Cardiac fibroblast (primary cell): Measurements from ENCODE around the gene FGF12.

Experiments used
- DNase-seq, 2 donors: peaks; one replicate each; pipeline versions ENCODE4 v3.0.0 to v3.0.0-alpha.2; 2010; ENCODE audit warnings: low read depth in 2 of 2
- H3K4me3 ChIP-seq, 2 donors: replicated peaks in 1 of 2; 1 replicate in 1 of 2; 2 replicates in 1 of 2; pipeline ENCODE4 v1.5.1; 2011; ENCODE audit warnings: low read depth in 2 of 2, low read length in 2 of 2, mild to moderate bottlenecking in 2 of 2, moderate library complexity in 1 of 2
- CTCF ChIP-seq: IDR thresholded peaks from one replicate; pipeline ENCODE4 v1.5.1; 2011; ENCODE audit warnings: low read depth, mild to moderate bottlenecking, low read length, inconsistent platforms

FGF12 gene

GRCh38 chr3:192326656-192327055 lies 400.7 kb downstream of the FGF12 start:
- no peak overlapping the region for H3K4me3 ChIP-seq
- no peak for TF ChIP-seq CTCF
- DNase-seq: no peak

- no peak for TF ChIP-seq CTCF
- no peak for DNase-seq
- no peak overlapping the region for H3K4me3 ChIP-seq
Observed at GRCh38 chr3:192317564-192317963, 409.8 kb downstream of the FGF12 start.

- H3K4me3 ChIP-seq: no peak overlapping the region
- TF ChIP-seq CTCF: no peak
- DNase-seq: no peak
Observed at GRCh38 chr3:192313605-192314004, 413.7 kb downstream of the FGF12 start.

- no peak overlapping the region for H3K4me3 ChIP-seq
- DNase-seq: peak; percentile 6 to 12
- no peak for TF ChIP-seq CTCF
Observed at GRCh38 chr3:192307631-192308030, 419.7 kb downstream of the FGF12 start.

- TF ChIP-seq CTCF: no peak
- no peak for DNase-seq
- H3K4me3 ChIP-seq: no peak overlapping the region
Observed at GRCh38 chr3:192303235-192303634, 424.1 kb downstream of the FGF12 start.

- TF ChIP-seq CTCF: no peak
- no peak for DNase-seq
- H3K4me3 ChIP-seq: no peak overlapping the region
Observed at GRCh38 chr3:192302721-192303120, 424.6 kb downstream of the FGF12 start.

DNA sequence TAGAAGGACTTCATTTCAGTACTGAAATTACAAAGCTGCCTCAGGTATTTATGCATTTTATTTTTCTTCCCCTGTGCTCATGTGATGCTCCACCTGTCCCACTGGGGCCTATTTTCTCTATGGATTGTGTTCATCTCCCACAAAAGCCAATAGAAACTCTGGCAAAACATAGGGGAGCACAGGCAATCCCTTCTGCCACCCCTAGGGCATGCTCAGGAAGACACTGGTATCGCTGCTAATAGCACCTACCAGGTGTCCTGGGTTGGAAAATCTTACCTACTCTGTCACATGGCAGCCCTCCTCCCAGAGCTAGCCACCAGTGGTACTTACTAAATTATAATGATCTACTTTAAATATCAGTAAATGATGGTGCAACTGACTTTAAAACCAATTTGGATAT lies 427.4 kb downstream of the FGF12 start:
- no peak for TF ChIP-seq CTCF
- DNase-seq: no peak
- H3K4me3 ChIP-seq: no peak overlapping the region
